Mononuclear cell (primary cell): ENCODE data around the gene FGD6. TPM values are rescaled to one million over a fixed set of nuclear protein-coding genes. Genes with fewer than 3 reads are reported as not detected.
"Not testable (repeated sequence)": the region's sequence is repeated elsewhere in the genome, so short reads cannot be mapped to it uniquely, and the experiment has no call there.

Experiments used
- H3K27me3 ChIP-seq: 2 replicates; pipeline ENCODE4 v1.6.0; 2011; ENCODE audit warnings: low read length, control low read depth; ENCODE audit not compliant: insufficient read depth
- H3K4me1 ChIP-seq: 2 replicates; pipeline ENCODE4 v1.5.1; 2011; ENCODE audit warnings: mild to moderate bottlenecking, low read length, control low read depth; ENCODE audit not compliant: insufficient read depth
- H3K4me3 ChIP-seq: 2 replicates; pipeline ENCODE4 v1.5.1; 2011; ENCODE audit warnings: mild to moderate bottlenecking, low read length, moderate library complexity
- H3K9me3 ChIP-seq: 2 replicates; pipeline ENCODE4 v1.5.1; 2011; ENCODE audit warnings: low read depth, mild to moderate bottlenecking, control low read depth, low read length
- total RNA-seq: library from RNA; depleted of rRNA; stranded (reverse); fragments of >200 nt; gene quantifications from one replicate; pipeline ENCODE4 v1.2.3, GENCODE V29; 2012

Gene FGD6
- total RNA-seq, 1 donor: 5.2 TPM

- Histone ChIP-seq H3K4me1 (no peaks in the 10 kb centered on the region), H3K4me3 (no peak overlapping the region), H3K9me3 (no peaks in the 10 kb centered on the region), H3K27me3 (no peaks in the 10 kb centered on the region)
Observed at GRCh38 chr12:95241761-95242506, 24.7 kb upstream of the FGD6 start.

- H3K27me3 ChIP-seq, H3K9me3 ChIP-seq, H3K4me3 ChIP-seq, H3K4me1 ChIP-seq: not testable (repeated sequence)
Observed at GRCh38 chr12:95241138-95241537, 23.9 kb upstream of the FGD6 start.

- Histone ChIP-seq H3K4me1 (no peaks in the 10 kb centered on the region), H3K27me3 (no peaks in the 10 kb centered on the region), H3K9me3 (no peaks in the 10 kb centered on the region), H3K4me3 (no peak overlapping the region)
Observed at GRCh38 chr12:95240556-95240955, 23.3 kb upstream of the FGD6 start.

- not testable (repeated sequence) for H3K4me1 ChIP-seq, H3K9me3 ChIP-seq, H3K27me3 ChIP-seq, H3K4me3 ChIP-seq
Observed at GRCh38 chr12:95239835-95240234, 22.6 kb upstream of the FGD6 start.

- Histone ChIP-seq H3K4me1 (no peaks in the 10 kb centered on the region), H3K27me3 (no peaks in the 10 kb centered on the region), H3K9me3 (no peaks in the 10 kb centered on the region), H3K4me3 (no peak overlapping the region)
Observed at GRCh38 chr12:95239216-95239615, 21.9 kb upstream of the FGD6 start.

GRCh38 chr12:95238150-95238549 is 20.9 kb upstream of the FGD6 start:
- no peaks in the 10 kb centered on the region for H3K9me3 ChIP-seq
- no peaks in the 10 kb centered on the region for H3K4me1 ChIP-seq
- no peaks in the 10 kb centered on the region for H3K27me3 ChIP-seq
- H3K4me3 ChIP-seq: no peak overlapping the region

- H3K27me3 ChIP-seq: no peaks in the 10 kb centered on the region
- no peak overlapping the region for H3K4me3 ChIP-seq
- H3K4me1 ChIP-seq: no peaks in the 10 kb centered on the region
- no peaks in the 10 kb centered on the region for H3K9me3 ChIP-seq
Observed at GRCh38 chr12:95237315-95237714, 20.0 kb upstream of the FGD6 start.

GRCh38 chr12:95235621-95236020 is 18.4 kb upstream of the FGD6 start:
- not testable (repeated sequence) for H3K27me3 ChIP-seq, H3K9me3 ChIP-seq, H3K4me1 ChIP-seq, H3K4me3 ChIP-seq

- not testable (repeated sequence) for H3K4me1 ChIP-seq, H3K4me3 ChIP-seq, H3K27me3 ChIP-seq, H3K9me3 ChIP-seq
Observed at GRCh38 chr12:95234187-95234586, 16.9 kb upstream of the FGD6 start.

GRCh38 chr12:95231190-95231589 is 13.9 kb upstream of the FGD6 start:
- Histone ChIP-seq H3K9me3 (no peaks in the 10 kb centered on the region), H3K4me1 (peaks cover 6% of the 10 kb centered on the region), H3K4me3 (no peak overlapping the region), H3K27me3 (no peaks in the 10 kb centered on the region)

- Histone ChIP-seq H3K27me3 (no peaks in the 10 kb centered on the region), H3K9me3 (no peaks in the 10 kb centered on the region)
Observed at GRCh38 chr12:95230313-95230712, 13.0 kb upstream of the FGD6 start.

GRCh38 chr12:95229636-95230035 is 12.4 kb upstream of the FGD6 start:
- Histone ChIP-seq H3K9me3 (no peaks in the 10 kb centered on the region), H3K4me3 (no peak overlapping the region), H3K4me1 (peaks cover 6% of the 10 kb centered on the region), H3K27me3 (no peaks in the 10 kb centered on the region)

More at GRCh38 chr12:95230313-95230712, 13.0 kb upstream of the FGD6 start:
- H3K4me3 ChIP-seq: no peak overlapping the region
- peaks cover 6% of the 10 kb centered on the region for H3K4me1 ChIP-seq

- no peaks in the 10 kb centered on the region for H3K9me3 ChIP-seq
- peaks cover 6% of the 10 kb centered on the region for H3K4me1 ChIP-seq
- no peaks in the 10 kb centered on the region for H3K27me3 ChIP-seq
- no peak overlapping the region for H3K4me3 ChIP-seq
Observed at GRCh38 chr12:95228617-95229016, 11.3 kb upstream of the FGD6 start.

- H3K9me3 ChIP-seq: no peaks in the 10 kb centered on the region
- no peaks in the 10 kb centered on the region for H3K27me3 ChIP-seq
- peaks cover 6% of the 10 kb centered on the region for H3K4me1 ChIP-seq
- H3K4me3 ChIP-seq: no peak overlapping the region
Observed at GRCh38 chr12:95227818-95228356, 10.6 kb upstream of the FGD6 start.

GRCh38 chr12:95225645-95226212 is 8.5 kb upstream of the FGD6 start:
- H3K4me1 ChIP-seq: peaks cover 6% of the 10 kb centered on the region

More at GRCh38 chr12:95225645-95226212, 8.5 kb upstream of the FGD6 start:
- no peaks in the 10 kb centered on the region for H3K27me3 ChIP-seq
- H3K9me3 ChIP-seq: no peaks in the 10 kb centered on the region
- H3K4me3 ChIP-seq: no peak overlapping the region
